Subcutaneous adipose tissue (tissue), 4 donors: ENCODE data around the gene CCNQ. TPM values are rescaled to one million over a fixed set of nuclear protein-coding genes. Genes with fewer than 3 reads are reported as not detected.

Experiments used
- total RNA-seq, 4 donors: library from RNA; depleted of rRNA; stranded (reverse); fragments of >200 nt; gene quantifications; one replicate each; pipeline ENCODE4 v1.1.0, GENCODE V29; 2016
- TF ChIP-seq, protein P1 (sequence below): fragments of 450-650 bp; IDR thresholded peaks from one replicate; pipeline ENCODE4 v1.5.1; 2016; ENCODE audit warnings: low read depth, mild to moderate bottlenecking, control low read depth, antibody characterized with exemption, moderate library complexity

CCNQ gene
- total RNA-seq, 4 donors from 2014 or later: 25.6 to 37.5 (median 30.6) TPM

- TF ChIP-seq, protein P1, sequence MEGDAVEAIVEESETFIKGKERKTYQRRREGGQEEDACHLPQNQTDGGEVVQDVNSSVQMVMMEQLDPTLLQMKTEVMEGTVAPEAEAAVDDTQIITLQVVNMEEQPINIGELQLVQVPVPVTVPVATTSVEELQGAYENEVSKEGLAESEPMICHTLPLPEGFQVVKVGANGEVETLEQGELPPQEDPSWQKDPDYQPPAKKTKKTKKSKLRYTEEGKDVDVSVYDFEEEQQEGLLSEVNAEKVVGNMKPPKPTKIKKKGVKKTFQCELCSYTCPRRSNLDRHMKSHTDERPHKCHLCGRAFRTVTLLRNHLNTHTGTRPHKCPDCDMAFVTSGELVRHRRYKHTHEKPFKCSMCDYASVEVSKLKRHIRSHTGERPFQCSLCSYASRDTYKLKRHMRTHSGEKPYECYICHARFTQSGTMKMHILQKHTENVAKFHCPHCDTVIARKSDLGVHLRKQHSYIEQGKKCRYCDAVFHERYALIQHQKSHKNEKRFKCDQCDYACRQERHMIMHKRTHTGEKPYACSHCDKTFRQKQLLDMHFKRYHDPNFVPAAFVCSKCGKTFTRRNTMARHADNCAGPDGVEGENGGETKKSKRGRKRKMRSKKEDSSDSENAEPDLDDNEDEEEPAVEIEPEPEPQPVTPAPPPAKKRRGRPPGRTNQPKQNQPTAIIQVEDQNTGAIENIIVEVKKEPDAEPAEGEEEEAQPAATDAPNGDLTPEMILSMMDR: no peak
Measured at GRCh38 chrX:153635388-153635787, 36.4 kb upstream of the CCNQ start.

GRCh38 chrX:153634832-153635231, 35.9 kb upstream of the CCNQ start:
- TF ChIP-seq, protein P1: no peak

- TF ChIP-seq, protein P1: no peak
Measured at GRCh38 chrX:153634236-153634635, 35.3 kb upstream of the CCNQ start.

GRCh38 chrX:153633607-153634180, 34.8 kb upstream of the CCNQ start:
- TF ChIP-seq, protein P1: no peak

DNA sequence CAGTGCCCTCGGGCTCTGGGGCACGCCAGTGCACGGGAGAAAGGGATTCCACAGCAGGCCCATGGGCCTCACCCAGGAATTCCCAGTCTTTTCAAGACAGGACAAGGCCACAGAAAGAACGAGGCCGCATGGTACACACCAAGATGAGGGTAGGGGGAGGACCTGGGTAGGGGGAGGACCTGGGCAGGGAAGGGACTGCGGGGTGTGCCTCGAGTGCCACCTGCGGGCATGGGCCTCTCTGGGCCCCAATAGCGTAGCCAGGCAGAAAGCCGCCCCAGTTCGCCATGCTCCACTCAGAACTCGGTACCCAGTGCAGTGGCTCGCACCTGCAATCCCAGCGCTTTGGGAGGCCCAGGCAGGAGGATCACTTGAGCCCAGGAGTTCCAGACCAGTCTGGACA, 34.1 kb upstream of the CCNQ start:
- TF ChIP-seq, protein P1: no peak

DNA sequence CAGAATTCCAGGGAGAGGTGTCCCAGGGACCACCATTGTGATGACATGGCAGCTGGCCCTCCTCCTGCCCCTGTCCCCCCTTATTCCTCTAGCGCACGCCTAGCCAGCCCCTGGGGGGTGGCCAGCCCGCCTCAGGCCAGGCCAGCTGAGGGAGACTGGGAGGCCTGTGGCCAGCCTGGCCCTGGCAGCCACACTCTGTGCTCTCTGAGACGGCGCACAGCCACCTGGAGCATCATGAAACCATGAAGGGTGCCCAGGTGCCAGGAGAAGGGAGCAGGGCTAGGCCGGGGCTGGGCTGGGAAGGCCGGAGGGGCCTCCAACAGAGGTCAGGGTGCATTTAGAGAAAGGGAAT, 33.6 kb upstream of the CCNQ start:
- TF ChIP-seq, protein P1: no peak

- TF ChIP-seq, protein P1: no peak
Measured at GRCh38 chrX:153631907-153632594, 33.1 kb upstream of the CCNQ start.
